GM19023 (cell line): Measurements from ENCODE around the gene MMD.
"Not testable (repeated sequence)": the region's sequence is repeated elsewhere in the genome, so short reads cannot be mapped to it uniquely, and the experiment has no call there.

Source experiments
- ATAC-seq: cut with Tn5 transposase; IDR thresholded peaks from one replicate; pipeline ENCODE4 v1.9.1; 2021; ENCODE audit warnings: mild to moderate bottlenecking, moderate library complexity; ENCODE audit not compliant: unreplicated experiment

Gene MMD

DNA sequence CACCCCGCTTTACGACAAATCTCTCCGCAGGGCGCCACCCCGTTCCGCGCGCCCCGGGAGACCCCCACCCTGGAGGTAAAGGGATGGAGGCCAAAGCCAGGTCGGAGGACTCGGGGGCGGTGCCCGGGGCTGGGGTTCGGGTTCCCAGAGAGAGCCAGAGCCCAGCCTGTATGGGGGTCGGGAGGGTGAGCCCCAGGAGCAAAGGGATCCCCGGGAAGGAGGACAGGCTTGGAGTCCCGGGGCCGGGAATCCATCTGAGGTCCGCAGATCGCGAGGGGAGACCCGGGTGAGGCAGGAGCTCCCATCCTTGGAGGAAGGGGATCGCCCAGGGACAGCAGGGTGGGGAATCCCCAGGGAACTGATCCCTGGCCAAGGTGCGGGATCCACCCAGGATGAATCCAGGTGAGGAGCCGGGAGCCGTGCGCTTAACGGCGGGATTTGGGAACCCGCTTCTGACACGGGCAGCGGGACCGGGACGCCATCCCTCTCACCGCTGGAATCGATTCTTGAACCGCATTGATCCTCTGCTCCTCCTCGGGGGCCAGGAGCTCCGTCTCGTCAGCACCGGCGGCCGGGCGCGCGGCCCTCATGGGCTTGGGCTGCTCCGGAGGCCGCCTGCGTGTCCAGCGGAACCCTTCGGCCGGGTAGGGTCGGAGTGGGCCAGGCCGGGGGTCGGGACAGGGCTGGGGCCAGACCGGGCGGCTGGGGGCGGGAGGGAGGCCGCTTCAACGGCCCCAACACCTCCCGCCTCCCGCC is at the start of gene MMD:
Gene MMD, minus strand, starts transcription at position 657 of the 756 bp plus-strand sequence. Its CDS starts 140 bp downstream, at position 517.
- peak; percentile 27 for ATAC-seq

DNA sequence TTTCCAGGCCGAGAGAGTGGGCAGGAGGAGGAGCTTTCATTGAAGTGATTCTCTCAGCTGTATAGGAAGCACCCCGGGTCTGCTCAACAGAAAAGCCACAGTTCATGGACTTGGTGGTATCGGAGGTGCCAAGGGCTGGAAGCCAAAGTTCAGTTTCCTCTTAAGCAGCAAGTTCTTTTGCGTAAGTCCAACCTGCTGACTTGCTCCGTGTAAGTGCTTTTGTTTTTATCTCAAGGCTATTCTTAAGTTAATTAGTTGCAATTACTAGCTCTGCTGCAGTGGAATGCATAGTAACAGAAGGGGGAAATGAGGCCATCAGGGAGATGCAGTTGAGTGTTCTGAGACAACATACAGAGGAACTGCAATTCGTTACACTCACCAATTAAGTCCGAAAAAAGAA is 45.0 kb upstream of the MMD start:
- no peak for ATAC-seq

DNA sequence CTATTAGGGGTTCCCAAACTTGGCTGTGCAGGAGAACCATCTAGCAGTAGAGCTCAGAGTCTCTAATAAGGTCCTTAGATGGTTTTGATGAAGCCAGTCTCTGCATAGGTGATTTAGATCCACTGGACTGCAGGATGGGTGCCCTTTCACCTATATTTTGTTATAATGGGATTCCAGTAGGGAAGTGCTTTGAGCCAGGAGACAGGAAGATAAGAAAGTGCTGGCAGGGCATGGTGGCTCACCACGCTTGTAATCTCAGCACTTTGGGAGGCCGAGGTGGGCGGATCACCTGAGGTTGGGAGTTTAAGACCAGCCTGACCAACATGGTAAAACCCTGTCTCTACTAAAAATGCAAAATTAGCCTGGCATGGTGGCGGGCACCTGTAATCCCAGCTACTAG is 44.1 kb upstream of the MMD start:
- ATAC-seq = not testable (repeated sequence)

DNA sequence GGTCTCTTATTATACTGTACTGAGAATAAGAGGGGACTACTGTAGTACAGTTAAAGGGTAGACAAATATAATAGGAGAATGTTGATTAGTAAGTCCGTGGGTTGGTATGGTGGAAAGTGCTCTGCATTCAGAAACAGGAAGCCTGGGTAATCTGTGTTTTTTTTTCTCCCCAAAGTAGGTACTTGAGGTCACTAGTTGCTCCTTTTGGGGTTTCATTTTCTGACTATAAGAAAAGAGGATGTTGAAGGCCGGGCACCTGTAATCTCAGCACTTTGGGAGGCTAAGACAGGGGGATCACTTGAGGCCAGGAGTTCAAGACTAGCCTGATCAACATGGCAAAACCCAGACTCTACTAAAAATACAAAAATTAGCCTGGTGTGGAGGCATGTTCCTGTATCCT is 42.0 kb upstream of the MMD start:
- ATAC-seq = no peak

GRCh38 chr17:55462711-55463110 is 41.1 kb upstream of the MMD start:
- no peak for ATAC-seq

DNA sequence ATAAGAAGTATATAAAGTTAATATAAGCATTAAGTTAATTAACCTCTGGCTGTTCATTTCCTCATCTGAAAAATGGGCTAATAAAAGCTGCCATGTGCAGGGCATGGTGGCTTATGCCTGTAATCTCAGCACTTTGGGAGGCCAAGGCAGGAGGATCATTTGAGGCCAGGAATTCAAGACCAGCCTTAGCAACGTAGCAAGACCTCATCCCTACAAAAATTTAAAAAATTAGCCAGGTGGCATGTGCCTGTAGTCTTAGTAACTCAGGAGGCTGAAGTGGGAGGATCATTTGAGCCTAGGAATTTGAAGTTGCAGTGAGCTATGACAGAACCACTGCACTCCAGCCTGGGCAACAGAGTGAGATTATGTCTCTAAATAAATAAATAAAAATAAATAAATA is 40.6 kb upstream of the MMD start:
- ATAC-seq = no peak

- no peak for ATAC-seq
Observed at GRCh38 chr17:55458978-55459377, 37.3 kb upstream of the MMD start.

DNA sequence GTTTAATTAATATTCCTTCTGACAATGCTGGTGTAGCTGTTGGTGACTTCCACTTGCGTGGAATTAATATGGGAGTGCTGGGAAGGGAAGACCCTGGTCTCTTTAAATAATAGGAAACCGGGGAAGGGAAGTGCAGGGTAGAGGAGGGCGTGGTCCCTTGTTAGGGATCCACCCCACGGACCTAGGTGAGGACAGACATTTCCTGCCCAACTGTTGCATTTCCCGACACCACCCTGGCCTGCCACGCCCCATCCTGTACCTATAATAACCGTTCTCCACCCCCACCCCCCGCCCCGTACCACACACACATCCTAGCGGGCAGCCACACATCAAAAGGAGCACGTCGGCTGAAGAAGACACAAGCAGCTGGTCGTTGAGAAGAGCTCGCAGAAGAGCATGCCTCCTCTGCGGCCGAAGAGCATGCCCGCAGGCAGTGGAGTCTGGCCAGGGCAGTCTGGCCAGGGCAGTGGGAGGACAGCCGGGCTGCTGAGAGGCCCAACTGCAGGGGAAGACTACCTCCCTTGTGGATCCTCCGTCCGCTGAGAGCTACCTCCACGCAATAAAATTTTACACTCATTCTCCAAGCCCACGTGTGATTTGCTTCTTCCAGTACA is 36.8 kb upstream of the MMD start:
- ATAC-seq = no peak

GRCh38 chr17:55456307-55457240 is 34.9 kb upstream of the MMD start:
- ATAC-seq = no peak

GRCh38 chr17:55454906-55455474 is 33.4 kb upstream of the MMD start:
- no peak for ATAC-seq

DNA sequence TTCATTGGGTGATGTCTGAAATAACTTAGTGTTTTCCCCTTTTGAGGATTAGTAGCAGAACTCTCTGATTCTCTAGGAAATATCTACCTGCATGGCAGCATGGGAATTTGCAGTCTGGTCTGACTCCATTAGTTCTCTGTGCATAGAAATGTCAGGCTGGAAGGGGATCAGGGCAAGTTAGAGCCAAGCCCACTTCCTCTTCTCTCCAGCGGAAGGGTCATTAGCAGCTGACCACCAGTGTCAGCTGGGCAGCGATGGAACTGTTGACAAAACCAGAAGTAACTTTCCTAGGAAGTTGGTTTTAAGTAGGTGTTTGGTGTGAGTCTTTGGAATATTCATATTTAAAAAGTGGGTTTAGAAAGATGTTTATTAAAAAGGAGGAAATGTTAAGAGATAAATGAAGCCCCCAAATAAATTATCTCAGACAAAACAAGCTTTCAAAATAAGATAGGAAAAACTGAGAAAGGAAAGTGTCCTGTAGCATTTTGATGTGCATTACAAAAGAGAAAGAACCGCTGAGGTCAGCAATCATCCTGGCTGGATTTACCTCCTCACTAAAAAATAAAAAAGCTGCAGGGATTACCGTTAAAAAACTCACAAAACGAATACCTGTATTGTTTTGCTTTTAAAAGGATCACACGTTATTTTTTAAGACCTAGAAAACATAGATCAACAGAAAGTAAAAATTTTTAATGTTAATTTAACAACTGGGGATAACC is 32.4 kb upstream of the MMD start:
- ATAC-seq = no peak

- peak; percentile 60 for ATAC-seq
Observed at GRCh38 chr17:55452139-55452790, 30.6 kb upstream of the MMD start.

- no peak for ATAC-seq
Observed at GRCh38 chr17:55451758-55452138, 30.1 kb upstream of the MMD start.

GRCh38 chr17:55451203-55451641 is 29.6 kb upstream of the MMD start:
- no peak for ATAC-seq

DNA sequence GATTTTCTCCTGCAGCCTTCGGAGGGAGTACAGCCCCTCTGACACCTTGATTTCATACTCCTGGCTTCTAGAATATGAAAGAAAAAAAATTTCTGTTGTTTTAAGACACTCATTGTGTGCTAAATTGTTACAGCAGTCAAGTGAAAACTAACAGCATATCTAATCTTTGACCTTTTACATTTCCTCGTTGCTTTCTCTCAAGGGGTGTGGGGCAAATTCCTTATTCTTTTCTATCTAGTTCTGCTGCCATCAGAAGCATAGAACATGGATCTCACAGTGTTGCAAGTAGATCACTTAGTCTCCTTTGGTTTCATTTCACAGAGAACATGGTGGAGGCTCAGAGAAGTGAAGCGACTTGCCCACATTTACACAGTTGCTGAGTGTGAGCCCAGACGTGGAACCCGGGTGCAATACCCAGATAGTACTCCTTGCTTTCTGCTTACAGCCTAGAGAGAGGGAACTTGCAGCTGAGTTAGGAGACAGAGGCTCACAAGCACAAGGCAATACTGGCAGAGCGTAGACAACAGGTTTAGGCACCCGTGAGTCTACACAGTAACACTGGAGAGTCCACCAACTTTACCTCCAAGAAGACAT is 28.7 kb upstream of the MMD start:
- no peak for ATAC-seq

GRCh38 chr17:55448681-55449080 is 27.0 kb upstream of the MMD start:
- no peak for ATAC-seq

DNA sequence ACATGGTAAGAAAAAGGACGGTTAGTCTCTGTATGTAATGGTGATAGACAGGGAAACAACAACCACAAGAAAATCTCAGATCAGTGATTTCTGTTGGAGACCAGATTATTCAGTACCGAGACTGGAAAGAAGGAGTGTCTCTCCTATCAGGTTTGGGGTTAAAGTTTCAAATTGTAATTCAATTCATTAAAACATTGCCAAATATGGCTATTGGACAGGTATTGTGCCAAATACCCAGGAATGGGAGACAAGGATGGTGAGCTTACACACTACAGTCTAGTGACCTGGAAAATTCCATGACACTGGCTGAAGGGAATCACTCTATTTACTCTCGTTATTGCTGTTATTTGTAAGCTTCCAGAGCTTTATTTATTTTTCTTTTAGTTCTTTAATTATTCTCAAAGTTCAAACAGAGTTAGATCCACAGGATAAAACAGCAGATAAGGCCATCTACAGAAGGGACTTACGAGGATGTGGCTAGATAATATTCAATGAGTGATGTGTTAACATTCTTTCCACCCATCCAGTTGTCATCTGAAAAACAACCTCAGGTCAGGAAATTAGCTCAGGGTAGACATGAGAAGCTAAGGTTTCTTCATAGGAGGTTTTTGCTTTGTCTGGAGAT is 25.1 kb upstream of the MMD start:
- no peak for ATAC-seq

- not testable (repeated sequence) for ATAC-seq
Observed at GRCh38 chr17:55446004-55446403, 24.4 kb upstream of the MMD start.
